Right atrium auricular region (tissue), 2 donors: ENCODE data around the gene UBA52. TPM values are rescaled to one million over a fixed set of nuclear protein-coding genes. Genes with fewer than 3 reads are reported as not detected.

Source experiments
- DNase-seq: peaks from one replicate; pipeline ENCODE4 v3.0.0-alpha.2; 2019; ENCODE audit warnings: low spot score
- H3K27ac ChIP-seq, 2 donors: fragments of 200-600 bp; sonication (generic); 1 replicate in 1 of 2; 2 replicates in 1 of 2; pipeline ENCODE4 v1.5.1; 2016 to 2019
- H3K27me3 ChIP-seq, 2 donors: fragments of 200-600 bp; sonication (generic); one replicate each; pipeline versions ENCODE4 v1.5.1 to v1.6.0; 2017 to 2019
- H3K36me3 ChIP-seq: fragments of 200-600 bp; sonication (generic); one replicate; pipeline ENCODE4 v1.5.1; 2016
- H3K4me1 ChIP-seq, 2 donors: fragments of 200-600 bp; sonication (generic); one replicate each; pipeline versions ENCODE4 v1.5.1 to v1.6.0; 2017 to 2019
- H3K4me3 ChIP-seq, 2 donors: fragments of 200-600 bp; sonication (generic); 1 replicate in 1 of 2; 2 replicates in 1 of 2; pipeline ENCODE4 v1.5.1; 2017 to 2019; ENCODE audit warnings: mild to moderate bottlenecking in 1 of 2, moderate library complexity in 1 of 2
- H3K9me3 ChIP-seq, 2 donors: fragments of 200-600 bp; sonication (generic); one replicate each; pipeline ENCODE4 v1.5.1; 2019
- CTCF ChIP-seq, 2 donors: fragments of 200-600 bp; sonication (generic); IDR thresholded peaks; one replicate each; pipeline ENCODE4 v1.5.1; 2019; ENCODE audit warnings: antibody characterized with exemption in 2 of 2
- total RNA-seq, 2 donors: library from RNA; depleted of rRNA; stranded (reverse); fragments of >200 nt; gene quantifications; one replicate each; pipeline ENCODE4 v1.1.0, GENCODE V29; 2016

Gene UBA52
- total RNA-seq, 2 donors from 2014 or later, result 272 to 543 TPM

- no peaks in the 10 kb centered on the region for H3K9me3 ChIP-seq
- DNase-seq, result peak; percentile 64
- peaks cover 0 to 20% of the 10 kb centered on the region in 2 donors for H3K4me1 ChIP-seq
- no peaks in the 10 kb centered on the region for H3K27me3 ChIP-seq
- peak overlapping the region; percentile 88 to 90 for H3K4me3 ChIP-seq
- peak overlapping the region; percentile 91 to 92 for H3K27ac ChIP-seq
- no peak for TF ChIP-seq CTCF (IDR thresholded peaks at IDR 0.05)
- peaks cover 27% of the 10 kb centered on the region for H3K36me3 ChIP-seq
Measured at GRCh38 chr19:18543814-18544475, 27.7 kb upstream of the UBA52 start.

- no peaks in the 10 kb centered on the region for H3K4me1 ChIP-seq
- no peak for DNase-seq
- H3K36me3 ChIP-seq, result no peaks in the 10 kb centered on the region
- no peak for TF ChIP-seq CTCF (IDR thresholded peaks at IDR 0.05)
- H3K4me3 ChIP-seq, result no peak overlapping the region
- H3K27ac ChIP-seq, result no peak overlapping the region
- no peaks in the 10 kb centered on the region for H3K27me3 ChIP-seq
- no peaks in the 10 kb centered on the region for H3K9me3 ChIP-seq
Measured at GRCh38 chr19:18551631-18552030, 20.0 kb upstream of the UBA52 start.

GRCh38 chr19:18557411-18558201 is 14.1 kb upstream of the UBA52 start, which contains the start of gene KXD1:
Gene KXD1, plus strand, starts transcription at chr19:18557870. Its CDS starts 4,187 bp downstream, at chr19:18562057.
- Histone ChIP-seq H3K4me1 (peaks cover 0 to 20% of the 10 kb centered on the region in 2 donors), H3K9me3 (no peaks in the 10 kb centered on the region), H3K27me3 (no peaks in the 10 kb centered on the region), H3K27ac (peak within 1 kb of the TSS; percentile 96), H3K4me3 (peak within 1 kb of the TSS; percentile 78 to 83), H3K36me3 (peaks cover under 1% of the 10 kb centered on the region)
- DNase-seq, result peak; percentile 99
- TF ChIP-seq CTCF (IDR thresholded peaks at IDR 0.05), result no peak

GRCh38 chr19:18558202-18558555 is 13.5 kb upstream of the UBA52 start:
- DNase-seq, result no peak
- TF ChIP-seq CTCF (IDR thresholded peaks at IDR 0.05), result no peak
- peak overlapping the region; percentile 78 to 83 for H3K4me3 ChIP-seq
- H3K27ac ChIP-seq, result peak overlapping the region; percentile 96
- H3K27me3 ChIP-seq, result no peaks in the 10 kb centered on the region
- H3K4me1 ChIP-seq, result peaks cover 0 to 21% of the 10 kb centered on the region in 2 donors
- peaks cover 6% of the 10 kb centered on the region for H3K36me3 ChIP-seq
- H3K9me3 ChIP-seq, result no peaks in the 10 kb centered on the region

GRCh38 chr19:18558604-18559003 is 13.1 kb upstream of the UBA52 start:
- peak overlapping the region; percentile 96 for H3K27ac ChIP-seq
- no peaks in the 10 kb centered on the region for H3K27me3 ChIP-seq
- H3K9me3 ChIP-seq, result no peaks in the 10 kb centered on the region
- H3K4me3 ChIP-seq, result peak overlapping the region; percentile 78 to 83
- TF ChIP-seq CTCF (IDR thresholded peaks at IDR 0.05), result no peak
- H3K4me1 ChIP-seq, result peaks cover 0 to 21% of the 10 kb centered on the region in 2 donors
- peaks cover 10% of the 10 kb centered on the region for H3K36me3 ChIP-seq
- no peak for DNase-seq
